ENCODE results near the gene NSD2.

The NSD2 gene

DNA sequence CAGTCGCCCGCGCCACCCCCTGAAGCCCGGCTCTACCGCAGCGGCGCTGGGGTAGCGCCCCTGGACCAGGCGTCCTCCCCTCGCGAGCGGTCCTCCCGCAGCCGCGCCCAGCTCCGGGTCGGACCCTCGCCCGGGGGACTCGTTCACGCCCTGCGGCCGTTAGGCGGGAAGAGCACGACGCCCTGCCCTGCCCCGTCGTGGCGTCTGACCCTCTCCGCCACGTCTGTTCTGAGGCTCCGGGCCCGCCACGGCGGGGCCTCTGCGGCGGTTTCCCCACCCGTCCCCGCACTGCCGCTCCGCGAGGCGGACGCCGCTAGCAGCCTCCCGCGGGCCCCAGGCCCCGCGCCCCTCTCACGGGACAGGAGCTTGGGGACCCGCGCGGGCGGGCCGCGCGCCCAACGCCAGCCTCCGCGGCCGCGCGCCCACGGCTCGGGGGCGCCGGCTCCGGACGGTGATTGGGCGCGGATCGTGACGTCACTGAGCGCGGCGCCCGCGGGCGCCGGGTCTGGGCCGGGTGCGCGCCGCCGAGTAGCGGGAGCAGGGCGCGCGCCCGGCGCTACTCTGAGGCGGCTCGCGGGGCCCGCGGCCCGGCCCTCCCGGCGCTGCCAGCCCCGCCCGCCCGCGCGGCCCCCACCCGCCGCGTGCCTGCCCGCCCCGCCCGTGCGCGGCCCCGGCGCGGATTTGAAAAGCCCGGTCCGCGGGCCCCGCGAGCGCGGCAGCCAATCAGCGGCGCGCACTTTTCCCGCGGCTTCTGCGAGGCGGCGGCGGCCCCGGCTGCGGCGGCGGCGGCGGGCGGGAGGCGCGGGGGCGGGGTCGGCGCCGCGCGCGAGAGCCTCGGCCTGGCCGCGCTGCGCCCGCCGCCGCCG lies at the start of gene NSD2:
TSS of gene NSD2 (plus strand) at position 816 of the 866 bp plus-strand sequence. CDS start 29,262 bp downstream, outside the sequence.
- TF ChIP-seq, protein P1, sequence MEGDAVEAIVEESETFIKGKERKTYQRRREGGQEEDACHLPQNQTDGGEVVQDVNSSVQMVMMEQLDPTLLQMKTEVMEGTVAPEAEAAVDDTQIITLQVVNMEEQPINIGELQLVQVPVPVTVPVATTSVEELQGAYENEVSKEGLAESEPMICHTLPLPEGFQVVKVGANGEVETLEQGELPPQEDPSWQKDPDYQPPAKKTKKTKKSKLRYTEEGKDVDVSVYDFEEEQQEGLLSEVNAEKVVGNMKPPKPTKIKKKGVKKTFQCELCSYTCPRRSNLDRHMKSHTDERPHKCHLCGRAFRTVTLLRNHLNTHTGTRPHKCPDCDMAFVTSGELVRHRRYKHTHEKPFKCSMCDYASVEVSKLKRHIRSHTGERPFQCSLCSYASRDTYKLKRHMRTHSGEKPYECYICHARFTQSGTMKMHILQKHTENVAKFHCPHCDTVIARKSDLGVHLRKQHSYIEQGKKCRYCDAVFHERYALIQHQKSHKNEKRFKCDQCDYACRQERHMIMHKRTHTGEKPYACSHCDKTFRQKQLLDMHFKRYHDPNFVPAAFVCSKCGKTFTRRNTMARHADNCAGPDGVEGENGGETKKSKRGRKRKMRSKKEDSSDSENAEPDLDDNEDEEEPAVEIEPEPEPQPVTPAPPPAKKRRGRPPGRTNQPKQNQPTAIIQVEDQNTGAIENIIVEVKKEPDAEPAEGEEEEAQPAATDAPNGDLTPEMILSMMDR (conservative IDR thresholded peaks at IDR 0.05; ENCODE audit: low read depth, low read length), result no peak
- H3K4me3 ChIP-seq (ENCODE audit: low read length), result peak within 1 kb of the TSS; percentile 82
- DNase-seq (ENCODE audit: low read depth), result peak; percentile 63

DNA sequence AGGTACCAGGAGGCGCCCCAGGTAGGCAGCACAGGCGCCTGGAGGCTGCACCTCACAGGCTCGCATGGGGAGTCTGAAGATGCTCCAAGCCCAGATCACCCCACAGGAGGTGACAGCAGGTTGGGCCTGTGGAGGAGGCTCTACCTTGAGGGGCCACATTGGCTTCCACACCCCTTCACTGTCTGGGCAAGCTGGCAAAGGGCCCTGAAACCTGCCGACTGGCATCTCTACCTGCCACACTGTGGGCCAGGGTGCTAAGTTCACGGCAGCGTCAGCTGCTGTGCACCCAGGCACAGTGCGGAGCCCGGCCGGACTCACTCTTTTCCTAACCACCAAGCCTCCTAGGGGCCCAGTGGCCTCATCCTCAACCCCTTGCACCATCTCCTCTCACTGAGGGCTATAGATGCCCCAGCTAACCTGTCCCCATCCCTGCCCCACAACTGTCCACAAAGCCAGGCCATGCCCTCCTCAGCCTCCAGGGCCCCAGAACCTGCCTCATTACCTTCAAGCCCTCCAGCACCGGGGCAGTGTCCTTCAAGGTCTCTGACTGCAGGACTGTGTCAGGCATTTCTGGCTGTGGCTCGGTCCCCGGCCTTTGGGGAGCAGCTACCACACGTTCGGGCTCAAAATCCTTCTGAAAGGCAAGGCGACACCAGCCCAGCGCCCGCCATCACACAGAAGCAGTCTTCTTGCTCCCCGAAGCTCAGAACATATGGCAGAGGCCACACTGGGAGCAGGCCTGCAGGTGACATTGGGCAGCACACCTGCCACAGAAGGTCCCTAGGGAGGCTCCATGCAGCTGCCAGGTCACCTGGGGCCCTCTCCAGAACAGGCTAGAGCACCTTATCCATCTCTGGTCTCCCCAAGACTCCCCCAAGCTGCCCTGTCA lies 49.3 kb upstream of the NSD2 start:
- no peak for DNase-seq (ENCODE audit: low read depth)
- TF ChIP-seq, protein P1 (conservative IDR thresholded peaks at IDR 0.05; ENCODE audit: low read depth, low read length), result no peak
- H3K4me3 ChIP-seq (ENCODE audit: low read length), result no peak overlapping the region

GRCh38 chr4:1822568-1823544 lies 48.3 kb upstream of the NSD2 start:
- no peak for DNase-seq (ENCODE audit: low read depth)
- TF ChIP-seq, protein P1 (conservative IDR thresholded peaks at IDR 0.05; ENCODE audit: low read depth, low read length), result no peak
- no peak overlapping the region for H3K4me3 ChIP-seq (ENCODE audit: low read length)

GRCh38 chr4:1823545-1823932 lies 47.7 kb upstream of the NSD2 start:
- no peak for DNase-seq (ENCODE audit: low read depth)
- H3K4me3 ChIP-seq (ENCODE audit: low read length), result no peak overlapping the region
- TF ChIP-seq, protein P1 (conservative IDR thresholded peaks at IDR 0.05; ENCODE audit: low read depth, low read length), result no peak

DNA sequence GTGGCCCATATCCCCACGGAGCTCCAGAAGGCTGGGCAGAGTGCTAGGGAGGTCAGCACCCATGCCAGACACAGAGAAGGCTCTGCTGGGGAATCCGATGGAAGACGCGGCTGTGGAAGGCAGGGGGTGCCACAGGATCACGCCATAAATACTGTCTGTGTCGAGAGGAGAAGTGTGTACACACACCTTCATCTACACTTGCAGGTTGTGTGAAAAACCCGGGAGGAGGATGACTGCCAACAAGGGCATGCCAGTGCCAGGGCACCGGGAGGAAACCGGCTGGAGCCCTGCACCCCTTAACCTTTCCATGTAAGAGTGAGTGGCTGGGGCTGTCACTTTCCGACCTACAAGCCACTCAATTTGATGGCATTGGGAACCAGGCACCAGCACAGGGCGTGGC lies 46.4 kb upstream of the NSD2 start:
- no peak for DNase-seq (ENCODE audit: low read depth)
- TF ChIP-seq, protein P1 (conservative IDR thresholded peaks at IDR 0.05; ENCODE audit: low read depth, low read length), result no peak
- H3K4me3 ChIP-seq (ENCODE audit: low read length), result no peak overlapping the region

GRCh38 chr4:1825326-1825725 lies 45.9 kb upstream of the NSD2 start:
- no peak overlapping the region for H3K4me3 ChIP-seq (ENCODE audit: low read length)
- TF ChIP-seq, protein P1 (conservative IDR thresholded peaks at IDR 0.05; ENCODE audit: low read depth, low read length), result no peak
- DNase-seq (ENCODE audit: low read depth), result no peak

All from retinal pigment epithelial cell (primary cell).